HL-60 (cell line): ENCODE measurements around the gene TCFL5.

Source experiments
- GABPA ChIP-seq: IDR thresholded peaks from 2 replicates; pipeline ENCODE4 v1.6.1; 2012; ENCODE audit warnings: low read depth
- POLR2AphosphoS5 ChIP-seq: IDR thresholded peaks from 2 replicates; pipeline ENCODE4 v1.6.1; 2012; ENCODE audit warnings: low read depth
- SPI1 ChIP-seq: IDR thresholded peaks from 2 replicates; pipeline ENCODE4 v1.6.1; 2012; ENCODE audit warnings: low read depth, mild to moderate bottlenecking, borderline replicate concordance
- TF ChIP-seq, protein P1 (sequence below): IDR thresholded peaks from one replicate; pipeline ENCODE4 v1.5.1; 2011; ENCODE audit warnings: low read length, control low read depth, inconsistent platforms; ENCODE audit not compliant: insufficient read depth
- TF ChIP-seq, protein P2 (sequence below): IDR thresholded peaks from 2 replicates; pipeline ENCODE4 v1.6.1; 2012; ENCODE audit warnings: low read depth; ENCODE audit not compliant: insufficient replicate concordance

DNA sequence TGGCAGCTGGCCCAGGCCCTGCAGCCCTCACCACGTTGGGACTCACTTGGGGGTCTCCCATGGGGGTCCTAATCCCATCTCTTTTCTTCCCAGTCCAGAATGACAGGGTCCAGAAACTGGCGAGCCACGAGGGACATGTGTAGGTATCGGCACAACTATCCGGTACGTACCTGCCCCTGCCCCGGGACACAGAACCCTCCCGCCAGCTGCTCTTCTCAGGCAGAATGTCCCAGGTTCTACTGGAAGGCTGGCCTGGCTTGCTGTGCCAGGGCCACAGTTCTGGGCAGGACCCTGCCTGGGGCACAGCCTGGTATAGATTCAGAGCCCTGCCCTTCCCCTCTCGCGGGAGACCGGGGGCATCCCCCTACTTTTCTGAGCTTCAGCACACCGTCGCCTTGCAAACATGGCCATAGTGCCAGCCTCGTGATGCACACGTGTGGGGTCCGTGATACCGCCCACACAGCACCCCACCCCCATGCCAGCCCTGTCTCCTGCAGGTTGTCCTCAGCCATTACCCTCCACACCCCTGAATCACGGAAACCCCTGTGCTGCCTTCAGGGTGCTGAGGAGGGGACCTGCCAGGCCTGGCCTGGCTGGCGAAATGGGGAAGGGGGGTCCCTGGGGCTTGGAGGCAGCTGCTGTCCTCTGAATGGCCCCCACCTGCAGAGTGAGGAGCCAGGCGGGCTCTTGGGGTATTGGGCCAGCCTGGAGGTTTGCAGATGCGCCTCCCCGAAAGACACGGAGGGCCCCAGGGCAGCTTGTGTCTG is 54.0 kb downstream of the TCFL5 start:
- TF ChIP-seq, protein P1, sequence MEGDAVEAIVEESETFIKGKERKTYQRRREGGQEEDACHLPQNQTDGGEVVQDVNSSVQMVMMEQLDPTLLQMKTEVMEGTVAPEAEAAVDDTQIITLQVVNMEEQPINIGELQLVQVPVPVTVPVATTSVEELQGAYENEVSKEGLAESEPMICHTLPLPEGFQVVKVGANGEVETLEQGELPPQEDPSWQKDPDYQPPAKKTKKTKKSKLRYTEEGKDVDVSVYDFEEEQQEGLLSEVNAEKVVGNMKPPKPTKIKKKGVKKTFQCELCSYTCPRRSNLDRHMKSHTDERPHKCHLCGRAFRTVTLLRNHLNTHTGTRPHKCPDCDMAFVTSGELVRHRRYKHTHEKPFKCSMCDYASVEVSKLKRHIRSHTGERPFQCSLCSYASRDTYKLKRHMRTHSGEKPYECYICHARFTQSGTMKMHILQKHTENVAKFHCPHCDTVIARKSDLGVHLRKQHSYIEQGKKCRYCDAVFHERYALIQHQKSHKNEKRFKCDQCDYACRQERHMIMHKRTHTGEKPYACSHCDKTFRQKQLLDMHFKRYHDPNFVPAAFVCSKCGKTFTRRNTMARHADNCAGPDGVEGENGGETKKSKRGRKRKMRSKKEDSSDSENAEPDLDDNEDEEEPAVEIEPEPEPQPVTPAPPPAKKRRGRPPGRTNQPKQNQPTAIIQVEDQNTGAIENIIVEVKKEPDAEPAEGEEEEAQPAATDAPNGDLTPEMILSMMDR: no peak
- TF ChIP-seq GABPA (no peak), POLR2AphosphoS5 (no peak), SPI1 (no peak)
- TF ChIP-seq, protein P2, sequence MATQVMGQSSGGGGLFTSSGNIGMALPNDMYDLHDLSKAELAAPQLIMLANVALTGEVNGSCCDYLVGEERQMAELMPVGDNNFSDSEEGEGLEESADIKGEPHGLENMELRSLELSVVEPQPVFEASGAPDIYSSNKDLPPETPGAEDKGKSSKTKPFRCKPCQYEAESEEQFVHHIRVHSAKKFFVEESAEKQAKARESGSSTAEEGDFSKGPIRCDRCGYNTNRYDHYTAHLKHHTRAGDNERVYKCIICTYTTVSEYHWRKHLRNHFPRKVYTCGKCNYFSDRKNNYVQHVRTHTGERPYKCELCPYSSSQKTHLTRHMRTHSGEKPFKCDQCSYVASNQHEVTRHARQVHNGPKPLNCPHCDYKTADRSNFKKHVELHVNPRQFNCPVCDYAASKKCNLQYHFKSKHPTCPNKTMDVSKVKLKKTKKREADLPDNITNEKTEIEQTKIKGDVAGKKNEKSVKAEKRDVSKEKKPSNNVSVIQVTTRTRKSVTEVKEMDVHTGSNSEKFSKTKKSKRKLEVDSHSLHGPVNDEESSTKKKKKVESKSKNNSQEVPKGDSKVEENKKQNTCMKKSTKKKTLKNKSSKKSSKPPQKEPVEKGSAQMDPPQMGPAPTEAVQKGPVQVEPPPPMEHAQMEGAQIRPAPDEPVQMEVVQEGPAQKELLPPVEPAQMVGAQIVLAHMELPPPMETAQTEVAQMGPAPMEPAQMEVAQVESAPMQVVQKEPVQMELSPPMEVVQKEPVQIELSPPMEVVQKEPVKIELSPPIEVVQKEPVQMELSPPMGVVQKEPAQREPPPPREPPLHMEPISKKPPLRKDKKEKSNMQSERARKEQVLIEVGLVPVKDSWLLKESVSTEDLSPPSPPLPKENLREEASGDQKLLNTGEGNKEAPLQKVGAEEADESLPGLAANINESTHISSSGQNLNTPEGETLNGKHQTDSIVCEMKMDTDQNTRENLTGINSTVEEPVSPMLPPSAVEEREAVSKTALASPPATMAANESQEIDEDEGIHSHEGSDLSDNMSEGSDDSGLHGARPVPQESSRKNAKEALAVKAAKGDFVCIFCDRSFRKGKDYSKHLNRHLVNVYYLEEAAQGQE: no peak
